Measurements from ENCODE around the gene LENEP.

Gene LENEP

GRCh38 chr1:155004352-155005075 is 11.1 kb downstream of the LENEP start:
- no peaks in the 10 kb centered on the region for H3K27me3 Mint-ChIP-seq
- no peaks in the 10 kb centered on the region for H3K9me3 Mint-ChIP-seq
- peak; percentile 46 for DNase-seq
- H3K36me3 Mint-ChIP-seq (ENCODE audit: low read depth): peaks cover 17% of the 10 kb centered on the region
- peak overlapping the region; percentile 92 for H3K4me3 Mint-ChIP-seq
- peaks cover 63% of the 10 kb centered on the region for H3K4me1 Mint-ChIP-seq (ENCODE audit: low read depth)
- peak overlapping the region; percentile 91 for H3K27ac Mint-ChIP-seq

- DNase-seq: no peak
- H3K9me3 Mint-ChIP-seq: no peaks in the 10 kb centered on the region
- no peaks in the 10 kb centered on the region for H3K27me3 Mint-ChIP-seq
- peak overlapping the region; percentile 66 for H3K4me3 Mint-ChIP-seq
- H3K4me1 Mint-ChIP-seq (ENCODE audit: low read depth): peaks cover 64% of the 10 kb centered on the region
- peaks cover 25% of the 10 kb centered on the region for H3K36me3 Mint-ChIP-seq (ENCODE audit: low read depth)
- peak overlapping the region; percentile 91 for H3K27ac Mint-ChIP-seq
Measured at GRCh38 chr1:155005076-155006011, 12.0 kb downstream of the LENEP start.

- no peaks in the 10 kb centered on the region for H3K9me3 Mint-ChIP-seq
- H3K27ac Mint-ChIP-seq: peak overlapping the region; percentile 91
- peaks cover 33% of the 10 kb centered on the region for H3K36me3 Mint-ChIP-seq (ENCODE audit: low read depth)
- peak overlapping the region; percentile 66 for H3K4me3 Mint-ChIP-seq
- DNase-seq: peak; percentile 63
- H3K27me3 Mint-ChIP-seq: no peaks in the 10 kb centered on the region
- peaks cover 66% of the 10 kb centered on the region for H3K4me1 Mint-ChIP-seq (ENCODE audit: low read depth)
Measured at GRCh38 chr1:155006601-155007101, 13.3 kb downstream of the LENEP start.

GRCh38 chr1:155007251-155007828 is 14.0 kb downstream of the LENEP start:
- H3K4me3 Mint-ChIP-seq: no peak overlapping the region
- peaks cover 38% of the 10 kb centered on the region for H3K36me3 Mint-ChIP-seq (ENCODE audit: low read depth)
- peak overlapping the region; percentile 91 for H3K27ac Mint-ChIP-seq
- H3K4me1 Mint-ChIP-seq (ENCODE audit: low read depth): peaks cover 73% of the 10 kb centered on the region
- no peaks in the 10 kb centered on the region for H3K27me3 Mint-ChIP-seq
- no peaks in the 10 kb centered on the region for H3K9me3 Mint-ChIP-seq
- peak; percentile 48 for DNase-seq

GRCh38 chr1:155008015-155008941 is 14.9 kb downstream of the LENEP start:
- Mint-ChIP-seq H3K36me3 (ENCODE audit: low read depth) (peaks cover 44% of the 10 kb centered on the region), H3K9me3 (no peaks in the 10 kb centered on the region), H3K4me1 (ENCODE audit: low read depth) (peaks cover 79% of the 10 kb centered on the region), H3K27ac (peak overlapping the region; percentile 96), H3K27me3 (no peaks in the 10 kb centered on the region), H3K4me3 (peak overlapping the region; percentile 91)
- peak; percentile 78 for DNase-seq

GRCh38 chr1:155009221-155009711 is 15.9 kb downstream of the LENEP start:
- peak; percentile 62 for DNase-seq
- H3K27me3 Mint-ChIP-seq: no peaks in the 10 kb centered on the region
- no peaks in the 10 kb centered on the region for H3K9me3 Mint-ChIP-seq
- peak overlapping the region; percentile 91 for H3K4me3 Mint-ChIP-seq
- peaks cover 80% of the 10 kb centered on the region for H3K4me1 Mint-ChIP-seq (ENCODE audit: low read depth)
- peak overlapping the region; percentile 96 for H3K27ac Mint-ChIP-seq
- H3K36me3 Mint-ChIP-seq (ENCODE audit: low read depth): peaks cover 48% of the 10 kb centered on the region

GRCh38 chr1:155009742-155010141 is 16.4 kb downstream of the LENEP start:
- Mint-ChIP-seq H3K4me3 (peak overlapping the region; percentile 91), H3K27me3 (no peaks in the 10 kb centered on the region), H3K27ac (peak overlapping the region; percentile 96), H3K4me1 (ENCODE audit: low read depth) (peaks cover 79% of the 10 kb centered on the region), H3K9me3 (no peaks in the 10 kb centered on the region), H3K36me3 (ENCODE audit: low read depth) (peaks cover 50% of the 10 kb centered on the region)
- no peak for DNase-seq

- Mint-ChIP-seq H3K27me3 (no peaks in the 10 kb centered on the region), H3K36me3 (ENCODE audit: low read depth) (peaks cover 55% of the 10 kb centered on the region), H3K4me1 (ENCODE audit: low read depth) (peaks cover 80% of the 10 kb centered on the region), H3K27ac (peak overlapping the region; percentile 96), H3K4me3 (peak overlapping the region; percentile 91), H3K9me3 (no peaks in the 10 kb centered on the region)
- peak; percentile 57 for DNase-seq
Measured at GRCh38 chr1:155010211-155010918, 17.0 kb downstream of the LENEP start.

- Mint-ChIP-seq H3K4me3 (peak overlapping the region; percentile 91), H3K36me3 (ENCODE audit: low read depth) (peaks cover 60% of the 10 kb centered on the region), H3K9me3 (no peaks in the 10 kb centered on the region), H3K27me3 (no peaks in the 10 kb centered on the region), H3K27ac (peak overlapping the region; percentile 96), H3K4me1 (ENCODE audit: low read depth) (peaks cover 80% of the 10 kb centered on the region)
- no peak for DNase-seq
Measured at GRCh38 chr1:155011004-155011416, 17.6 kb downstream of the LENEP start.

- Mint-ChIP-seq H3K36me3 (ENCODE audit: low read depth) (peaks cover 65% of the 10 kb centered on the region), H3K9me3 (no peaks in the 10 kb centered on the region), H3K27me3 (no peaks in the 10 kb centered on the region), H3K4me3 (peak overlapping the region; percentile 91), H3K4me1 (ENCODE audit: low read depth) (peaks cover 80% of the 10 kb centered on the region), H3K27ac (peak overlapping the region; percentile 96)
- DNase-seq: no peak
Measured at GRCh38 chr1:155011437-155012025, 18.1 kb downstream of the LENEP start.

GRCh38 chr1:155012026-155012546 is 18.7 kb downstream of the LENEP start:
- peak overlapping the region; percentile 64 for H3K4me3 Mint-ChIP-seq
- H3K27ac Mint-ChIP-seq: peak overlapping the region; percentile 91
- peaks cover 71% of the 10 kb centered on the region for H3K36me3 Mint-ChIP-seq (ENCODE audit: low read depth)
- no peaks in the 10 kb centered on the region for H3K9me3 Mint-ChIP-seq
- peak; percentile 49 for DNase-seq
- peaks cover 80% of the 10 kb centered on the region for H3K4me1 Mint-ChIP-seq (ENCODE audit: low read depth)
- H3K27me3 Mint-ChIP-seq: no peaks in the 10 kb centered on the region

GRCh38 chr1:155012776-155013602 is 19.6 kb downstream of the LENEP start:
- Mint-ChIP-seq H3K9me3 (no peaks in the 10 kb centered on the region), H3K27ac (peak overlapping the region; percentile 91), H3K36me3 (ENCODE audit: low read depth) (peaks cover 76% of the 10 kb centered on the region), H3K27me3 (no peaks in the 10 kb centered on the region), H3K4me1 (ENCODE audit: low read depth) (peaks cover 80% of the 10 kb centered on the region), H3K4me3 (peak overlapping the region; percentile 64)
- DNase-seq: no peak
